Right lobe of liver (tissue), 4 donors: ENCODE measurements around the gene GCNT4.

Source experiments
- POLR2A ChIP-seq: fragments of 450-650 bp; IDR thresholded peaks from one replicate; pipeline ENCODE4 v1.6.1; 2017; ENCODE audit warnings: antibody characterized with exemption, mild to moderate bottlenecking
- TF ChIP-seq, protein P1 (sequence below), 4 donors: fragments of 200-600 bp in 3 of 4; fragments of 450-650 bp in 1 of 4; IDR thresholded peaks; one replicate each; pipeline versions ENCODE4 v1.5.1 to v1.8.0; 2016 to 2022; ENCODE audit warnings: antibody characterized with exemption in 4 of 4, mild to moderate bottlenecking in 2 of 4
- donor health status: DM: no; HTN: no; CAD: no.
- donor health status: DM: no; HTN: no; CAD: no.
- donor health status: DM: no; HTN: yes; CAD: no.

DNA sequence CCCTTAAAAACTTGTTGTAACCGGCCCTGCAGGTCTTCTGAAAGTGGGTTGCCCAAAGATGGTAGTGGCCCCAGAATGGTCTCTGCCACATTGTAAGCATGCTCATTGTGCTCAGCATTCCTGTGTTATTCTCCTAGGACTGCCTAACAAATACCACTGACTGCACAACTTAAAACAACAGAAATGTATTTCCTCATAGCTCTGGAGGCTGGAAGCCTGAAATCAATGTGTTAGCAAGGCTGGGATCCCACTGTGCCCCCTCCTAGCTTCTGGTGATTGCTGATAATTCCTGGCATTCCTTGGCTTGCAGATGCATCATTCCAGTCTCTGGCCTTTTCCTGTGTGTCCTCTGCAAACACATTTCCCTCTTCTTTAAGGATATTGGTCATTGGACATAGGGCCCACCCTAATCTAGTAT, 3.4 kb upstream of the GCNT4 start:
- TF ChIP-seq POLR2A: no peak
- TF ChIP-seq, protein P1, sequence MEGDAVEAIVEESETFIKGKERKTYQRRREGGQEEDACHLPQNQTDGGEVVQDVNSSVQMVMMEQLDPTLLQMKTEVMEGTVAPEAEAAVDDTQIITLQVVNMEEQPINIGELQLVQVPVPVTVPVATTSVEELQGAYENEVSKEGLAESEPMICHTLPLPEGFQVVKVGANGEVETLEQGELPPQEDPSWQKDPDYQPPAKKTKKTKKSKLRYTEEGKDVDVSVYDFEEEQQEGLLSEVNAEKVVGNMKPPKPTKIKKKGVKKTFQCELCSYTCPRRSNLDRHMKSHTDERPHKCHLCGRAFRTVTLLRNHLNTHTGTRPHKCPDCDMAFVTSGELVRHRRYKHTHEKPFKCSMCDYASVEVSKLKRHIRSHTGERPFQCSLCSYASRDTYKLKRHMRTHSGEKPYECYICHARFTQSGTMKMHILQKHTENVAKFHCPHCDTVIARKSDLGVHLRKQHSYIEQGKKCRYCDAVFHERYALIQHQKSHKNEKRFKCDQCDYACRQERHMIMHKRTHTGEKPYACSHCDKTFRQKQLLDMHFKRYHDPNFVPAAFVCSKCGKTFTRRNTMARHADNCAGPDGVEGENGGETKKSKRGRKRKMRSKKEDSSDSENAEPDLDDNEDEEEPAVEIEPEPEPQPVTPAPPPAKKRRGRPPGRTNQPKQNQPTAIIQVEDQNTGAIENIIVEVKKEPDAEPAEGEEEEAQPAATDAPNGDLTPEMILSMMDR (IDR thresholded peaks at IDR 0.05): no peak
